Measurements from ENCODE around the gene CGNL1.
A peak's percentile ranks its signal among the peaks of the same experiment; 100 is the strongest.

CGNL1 gene

GRCh38 chr15:57551715-57552677, 175.7 kb downstream of the CGNL1 start:
- DNase-seq (ENCODE audit: low read depth) = peak; percentile 49

GRCh38 chr15:57552678-57553334, 176.5 kb downstream of the CGNL1 start:
- DNase-seq (ENCODE audit: low read depth) = no peak

GRCh38 chr15:57553526-57553925, 177.2 kb downstream of the CGNL1 start:
- no peak for DNase-seq (ENCODE audit: low read depth)

GRCh38 chr15:57554063-57554811, 177.9 kb downstream of the CGNL1 start:
- DNase-seq (ENCODE audit: low read depth) = no peak

- DNase-seq (ENCODE audit: low read depth) = no peak
Measured at GRCh38 chr15:57554812-57555179, 178.5 kb downstream of the CGNL1 start.

- peak; percentile 39 for DNase-seq (ENCODE audit: low read depth)
Measured at GRCh38 chr15:57555270-57555669, 179.0 kb downstream of the CGNL1 start.

- no peak for DNase-seq (ENCODE audit: low read depth)
Measured at GRCh38 chr15:57556040-57556439, 179.7 kb downstream of the CGNL1 start.

GRCh38 chr15:57557267-57557666, 181.0 kb downstream of the CGNL1 start:
- no peak for DNase-seq (ENCODE audit: low read depth)

- DNase-seq (ENCODE audit: low read depth) = no peak
Measured at GRCh38 chr15:57557810-57558209, 181.5 kb downstream of the CGNL1 start.

- DNase-seq (ENCODE audit: low read depth) = peak; percentile 14
Measured at GRCh38 chr15:57559875-57560274, 183.6 kb downstream of the CGNL1 start.

- DNase-seq (ENCODE audit: low read depth) = peak; percentile 57
Measured at GRCh38 chr15:57561041-57561711, 184.9 kb downstream of the CGNL1 start.

- DNase-seq (ENCODE audit: low read depth) = no peak
Measured at GRCh38 chr15:57562196-57562769, 186.0 kb downstream of the CGNL1 start.

- no peak for DNase-seq (ENCODE audit: low read depth)
Measured at GRCh38 chr15:57563416-57563815, 187.1 kb downstream of the CGNL1 start.

- DNase-seq (ENCODE audit: low read depth) = no peak
Measured at GRCh38 chr15:57565311-57565710, 189.0 kb downstream of the CGNL1 start.

- DNase-seq (ENCODE audit: low read depth) = peak; percentile 14
Measured at GRCh38 chr15:57566834-57567233, 190.5 kb downstream of the CGNL1 start.

GRCh38 chr15:57567891-57568290, 191.6 kb downstream of the CGNL1 start:
- DNase-seq (ENCODE audit: low read depth) = no peak

GRCh38 chr15:57568299-57568698, 192.0 kb downstream of the CGNL1 start:
- no peak for DNase-seq (ENCODE audit: low read depth)

- no peak for DNase-seq (ENCODE audit: low read depth)
Measured at GRCh38 chr15:57570340-57570739, 194.0 kb downstream of the CGNL1 start.

- peak; percentile 30 for DNase-seq (ENCODE audit: low read depth)
Measured at GRCh38 chr15:57570994-57571393, 194.7 kb downstream of the CGNL1 start.

- DNase-seq (ENCODE audit: low read depth) = no peak
Measured at GRCh38 chr15:57571725-57572124, 195.4 kb downstream of the CGNL1 start.

- DNase-seq (ENCODE audit: low read depth) = peak; percentile 79
Measured at GRCh38 chr15:57572468-57572867, 196.2 kb downstream of the CGNL1 start.

- no peak for DNase-seq (ENCODE audit: low read depth)
Measured at GRCh38 chr15:57573151-57573550, 196.8 kb downstream of the CGNL1 start.
